ENCODE measurements around the gene ENTPD6. TPM values are rescaled to one million over a fixed set of nuclear protein-coding genes. Genes with fewer than 3 reads are reported as not detected.
"Not testable (repeated sequence)": the region's sequence is repeated elsewhere in the genome, so short reads cannot be mapped to it uniquely, and the experiment has no call there.

The ENTPD6 gene
- total and polyA plus RNA-seq, 4 experiments from 2014 or later = 42.1 to 94.3 (median 68.0) TPM

DNA sequence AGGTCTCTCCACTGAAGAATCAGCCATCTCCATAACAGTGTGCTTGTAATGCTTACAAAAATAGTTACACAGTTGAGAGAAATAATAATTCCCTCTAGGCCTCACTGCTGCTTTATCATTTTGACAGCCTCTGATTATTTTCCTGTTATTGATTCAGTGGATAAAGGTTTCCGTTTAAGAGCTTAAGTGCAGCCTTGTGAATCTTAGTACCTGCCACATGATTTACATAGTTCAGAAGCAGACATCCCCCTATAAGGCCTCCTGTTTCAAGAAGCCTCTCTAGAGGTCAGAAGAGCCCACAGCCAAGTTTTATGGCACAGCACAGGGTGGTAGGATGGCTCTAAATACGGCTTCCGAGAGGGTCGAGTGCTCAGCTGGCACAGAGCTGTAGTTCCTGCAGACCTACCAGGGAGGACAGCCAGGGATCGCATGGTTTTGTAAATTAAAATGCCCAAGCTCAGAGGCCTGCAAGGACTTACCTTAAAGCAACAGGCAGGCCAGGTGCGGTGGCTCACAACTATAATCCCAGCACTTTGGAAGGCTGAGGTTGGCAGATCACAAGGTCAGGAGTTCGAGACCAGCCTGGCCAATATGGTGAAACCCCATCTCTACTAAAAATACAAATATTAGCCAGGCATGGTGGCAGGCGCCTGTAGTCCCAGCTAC, 34.8 kb downstream of the ENTPD6 start:
- Mint-ChIP-seq H3K4me1 (no peaks in the 10 kb centered on the region), H3K27me3 (peaks cover 3 to 8% of the 10 kb centered on the region in 2 donors), H3K4me3 (no peak overlapping the region), H3K27ac (no peak overlapping the region), H3K36me3 (peaks cover 0 to 6% of the 10 kb centered on the region in 2 donors), H3K9me3 (no peaks in the 10 kb centered on the region)
- ChIA-PET CTCF (ENCODE audit: partially characterized antibody) (no interaction called here), POLR2A (ENCODE audit: partially characterized antibody) (no interaction called here)
- intact Hi-C loops (cut with micrococcal nuclease) = no loop called here
- DNase-seq = no peak
- no peaks in the 10 kb centered on the region for H3K4me1 ChIP-seq (ENCODE audit: insufficient read depth, low read length)
- H3K27me3 ChIP-seq (ENCODE audit: insufficient read depth, low read length) = no peaks in the 10 kb centered on the region
- no peak overlapping the region for H3K27ac ChIP-seq (ENCODE audit: low read depth, low read length)
- H3K9me3 ChIP-seq (ENCODE audit: control insufficient read depth in 1 of 2, low read length in 2 of 2) = no peaks in the 10 kb centered on the region
- no peaks in the 10 kb centered on the region for H3K36me3 ChIP-seq (ENCODE audit: insufficient read depth, low read length)
- H3K4me3 ChIP-seq (ENCODE audit: low read length in 2 of 2) = no peak overlapping the region

DNA sequence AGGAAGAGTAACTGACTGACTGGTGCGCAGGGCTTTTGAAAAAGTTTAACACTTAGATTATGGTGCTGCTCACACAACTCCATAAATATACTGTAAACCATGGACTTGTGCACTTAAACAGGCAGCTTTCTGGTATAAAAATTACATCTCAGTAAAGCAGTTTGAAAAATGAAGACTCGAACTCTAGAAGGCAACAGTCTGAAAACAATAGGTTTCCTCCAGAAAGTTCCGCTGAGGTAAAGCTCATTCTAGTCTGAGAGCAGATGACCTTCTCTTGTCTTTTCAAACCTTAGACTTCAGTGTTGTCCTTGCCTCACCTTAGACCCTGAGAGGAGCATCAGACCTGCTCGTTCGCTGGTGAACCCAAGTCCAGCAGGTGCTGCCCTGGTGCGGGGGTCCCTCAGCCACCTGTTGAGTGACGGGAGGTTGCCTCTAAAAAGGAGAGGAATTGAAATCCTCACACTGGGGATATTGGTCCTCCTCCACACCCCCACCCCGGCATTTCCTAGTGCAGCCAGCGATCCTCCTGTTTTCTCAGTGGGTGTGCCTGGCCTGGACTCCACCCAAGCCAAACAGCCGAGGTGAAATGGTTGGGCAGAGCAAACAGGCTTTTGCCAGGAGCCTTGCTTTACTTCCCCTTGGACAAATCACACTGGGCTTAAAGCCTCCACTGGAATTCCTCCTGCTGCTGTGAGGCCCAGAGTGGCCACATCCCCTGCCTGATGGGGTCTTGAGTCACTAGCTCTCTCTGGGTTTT, 37.7 kb downstream of the ENTPD6 start:
- H3K36me3 Mint-ChIP-seq = no peaks in the 10 kb centered on the region
- intact Hi-C loops (cut with micrococcal nuclease) = no loop called here
- H3K36me3 ChIP-seq (ENCODE audit: insufficient read depth, low read length) = no peaks in the 10 kb centered on the region
- peaks cover 16% of the 10 kb centered on the region in 2 donors for H3K27me3 Mint-ChIP-seq
- no peaks in the 10 kb centered on the region for H3K9me3 Mint-ChIP-seq
- ChIA-PET POLR2A (ENCODE audit: partially characterized antibody) (no interaction called here), CTCF (ENCODE audit: partially characterized antibody) (interaction anchor here (1.2 kb wide), 1 partner anchor 13 kb away, joined by 5 read pairs; no protein-coding TSS in a partner anchor)
- peaks cover 0 to 2% (median 0%) of the 10 kb centered on the region in 4 donors for H3K4me1 Mint-ChIP-seq
- H3K27ac ChIP-seq (ENCODE audit: low read depth, low read length) = no peak overlapping the region
- H3K27ac Mint-ChIP-seq = no peak overlapping the region
- no peaks in the 10 kb centered on the region for H3K27me3 ChIP-seq (ENCODE audit: insufficient read depth, low read length)
- no peaks in the 10 kb centered on the region for H3K4me1 ChIP-seq (ENCODE audit: insufficient read depth, low read length)
- no peak overlapping the region for H3K4me3 ChIP-seq (ENCODE audit: low read length in 2 of 2)
- H3K4me3 Mint-ChIP-seq = no peak overlapping the region
- DNase-seq = no peak
- no peaks in the 10 kb centered on the region for H3K9me3 ChIP-seq (ENCODE audit: control insufficient read depth in 1 of 2, low read length in 2 of 2)

DNA sequence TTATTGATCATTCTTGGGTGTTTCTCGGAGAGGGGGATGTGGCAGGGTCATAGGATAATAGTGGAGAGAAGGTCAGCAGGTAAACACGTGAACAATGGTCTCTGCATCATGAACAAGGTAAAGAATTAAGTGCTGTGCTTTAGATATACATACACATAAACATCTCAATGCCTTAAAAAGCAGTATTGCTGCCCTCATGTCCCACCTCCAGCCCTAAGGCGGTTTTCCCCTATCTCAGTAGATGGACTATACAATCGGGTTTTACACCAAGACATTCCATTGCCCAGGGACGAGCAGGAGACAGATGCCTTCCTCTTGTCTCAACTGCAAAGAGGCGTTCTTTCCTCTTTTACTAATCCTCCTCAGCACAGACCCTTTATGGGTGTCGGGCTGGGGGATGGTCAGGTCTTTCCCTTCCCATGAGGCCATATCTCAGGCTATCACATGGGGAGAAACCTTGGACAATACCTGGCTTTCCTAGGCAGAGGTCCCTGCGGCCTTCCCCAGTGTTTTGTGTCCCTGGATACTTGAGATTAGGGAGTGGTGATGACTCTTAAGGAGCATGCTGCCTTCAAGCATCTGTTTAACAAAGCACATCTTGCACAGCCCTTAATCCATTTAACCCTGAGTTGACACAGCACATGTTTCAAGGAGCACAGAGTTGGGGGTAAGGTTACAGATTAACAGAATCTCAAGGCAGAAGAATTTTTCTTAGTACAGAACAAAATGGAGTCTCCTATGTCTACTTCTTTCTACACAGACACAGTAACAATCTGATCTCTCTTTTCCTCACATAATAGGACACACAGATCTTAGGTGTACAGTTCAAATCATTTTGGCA, 38.7 kb downstream of the ENTPD6 start:
- not testable (repeated sequence) for H3K4me3 ChIP-seq (ENCODE audit: low read length in 2 of 2); H3K27me3 ChIP-seq (ENCODE audit: insufficient read depth, low read length); H3K27ac Mint-ChIP-seq

DNA sequence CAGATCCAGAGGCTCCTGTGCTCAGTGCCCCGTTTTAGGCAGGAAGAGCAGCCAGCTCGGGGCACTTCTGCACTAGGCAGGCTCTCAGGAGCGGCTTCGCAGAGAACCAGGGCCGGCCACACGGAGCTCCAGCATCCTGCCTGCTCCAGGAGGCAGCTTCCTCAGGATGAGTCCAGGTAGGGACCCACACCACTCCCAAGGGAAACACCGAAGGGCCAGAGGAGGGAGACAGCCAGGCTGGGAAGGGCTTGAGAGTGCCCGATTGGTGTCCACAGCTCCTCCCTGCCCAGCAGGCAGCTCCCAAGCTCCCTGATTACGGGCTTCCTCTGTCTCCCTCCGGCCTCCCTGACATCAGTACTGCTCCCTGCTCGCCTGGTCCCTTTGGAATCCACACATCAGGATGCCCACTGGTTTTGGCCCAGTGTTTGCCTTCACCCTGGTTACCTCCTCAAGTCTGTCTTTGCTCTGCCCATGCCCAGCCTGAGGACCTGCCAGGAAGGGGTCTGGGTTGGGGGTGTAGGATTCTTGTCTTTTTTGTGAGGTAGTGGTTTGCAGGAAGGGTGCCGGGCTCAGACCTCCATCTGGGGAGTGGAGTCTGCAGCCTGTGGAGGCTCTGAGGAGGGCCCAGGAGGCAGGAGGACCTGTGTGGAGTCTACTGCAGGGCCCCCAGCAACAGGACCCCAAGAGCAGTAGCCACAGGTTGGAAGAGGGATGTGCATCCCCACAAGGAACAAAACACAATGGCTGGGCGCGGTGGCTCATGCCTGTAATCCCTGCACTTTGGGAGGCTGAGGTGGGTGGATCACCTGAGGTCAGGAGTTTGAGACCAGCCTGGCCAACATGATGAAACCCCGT, 41.2 kb downstream of the ENTPD6 start:
- Mint-ChIP-seq H3K4me3 (no peak overlapping the region), H3K36me3 (no peaks in the 10 kb centered on the region), H3K4me1 (peaks cover 0 to 2% (median 0%) of the 10 kb centered on the region in 4 donors), H3K27ac (no peak overlapping the region), H3K27me3 (peaks cover 18 to 24% of the 10 kb centered on the region in 2 donors), H3K9me3 (no peaks in the 10 kb centered on the region)
- Histone ChIP-seq H3K9me3 (ENCODE audit: control insufficient read depth in 1 of 2, low read length in 2 of 2) (no peaks in the 10 kb centered on the region), H3K36me3 (ENCODE audit: insufficient read depth, low read length) (no peaks in the 10 kb centered on the region), H3K4me1 (ENCODE audit: insufficient read depth, low read length) (no peaks in the 10 kb centered on the region), H3K27me3 (ENCODE audit: insufficient read depth, low read length) (no peaks in the 10 kb centered on the region), H3K4me3 (ENCODE audit: low read length in 2 of 2) (no peak overlapping the region), H3K27ac (ENCODE audit: low read depth, low read length) (no peak overlapping the region)
- ChIA-PET POLR2A (ENCODE audit: partially characterized antibody) (no interaction called here), CTCF (ENCODE audit: partially characterized antibody) (interaction anchor here (1.0 kb wide), 1 partner anchor 10 kb away, joined by 5 read pairs; no protein-coding TSS in a partner anchor)
- intact Hi-C loops (cut with micrococcal nuclease) = no loop called here
- no peak for DNase-seq

More for the DNA sequence above, 38.7 kb downstream of the ENTPD6 start:
- H3K4me1 ChIP-seq (ENCODE audit: insufficient read depth, low read length); H3K4me1 Mint-ChIP-seq; DNase-seq; intact Hi-C loops (cut with micrococcal nuclease); CTCF ChIA-PET (ENCODE audit: partially characterized antibody); H3K9me3 ChIP-seq (ENCODE audit: control insufficient read depth in 1 of 2, low read length in 2 of 2); POLR2A ChIA-PET (ENCODE audit: partially characterized antibody); H3K36me3 ChIP-seq (ENCODE audit: insufficient read depth, low read length); H3K36me3 Mint-ChIP-seq; H3K27ac ChIP-seq (ENCODE audit: low read depth, low read length); H3K9me3 Mint-ChIP-seq: not testable (repeated sequence)
- peaks cover 18 to 21% of the 10 kb centered on the region in 2 donors for H3K27me3 Mint-ChIP-seq
- H3K4me3 Mint-ChIP-seq = peak overlapping the region in 1 of 8 donors; percentile 30

DNA sequence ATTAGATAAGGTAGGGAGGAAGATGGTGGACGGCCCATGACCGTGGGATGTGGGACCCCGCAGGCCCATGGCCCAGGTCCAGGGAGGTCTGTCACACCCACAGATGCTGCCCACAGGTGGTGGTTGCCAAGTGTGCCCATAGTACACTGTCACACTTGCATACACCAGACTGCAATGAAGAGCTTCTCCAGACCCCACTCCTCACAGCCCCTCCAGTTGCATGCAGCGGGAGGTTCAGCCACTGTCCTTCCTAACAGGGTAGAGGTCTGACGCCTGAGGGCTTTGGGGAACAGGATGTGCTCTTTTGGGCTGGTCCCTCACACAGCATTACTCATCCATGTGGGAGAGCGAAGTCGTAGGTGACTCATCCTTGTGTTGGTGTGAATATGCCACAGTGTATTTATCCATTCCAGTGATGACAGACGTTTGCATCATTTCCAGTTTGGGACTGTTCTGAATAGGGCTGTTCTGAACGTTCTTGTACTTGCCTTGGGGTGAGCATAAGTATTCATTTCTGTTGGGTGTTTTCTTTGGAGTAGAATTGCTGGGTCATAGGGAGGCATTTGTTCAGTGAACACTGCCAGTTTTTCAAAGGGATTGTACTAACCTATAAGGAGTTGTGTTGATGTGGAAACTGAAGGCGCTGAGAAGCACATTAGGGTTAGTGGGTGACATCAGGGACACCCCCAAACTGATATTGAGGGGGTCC, 42.3 kb downstream of the ENTPD6 start:
- Histone ChIP-seq H3K36me3 (ENCODE audit: insufficient read depth, low read length) (no peaks in the 10 kb centered on the region), H3K4me1 (ENCODE audit: insufficient read depth, low read length) (no peaks in the 10 kb centered on the region), H3K9me3 (ENCODE audit: control insufficient read depth in 1 of 2, low read length in 2 of 2) (no peaks in the 10 kb centered on the region), H3K27ac (ENCODE audit: low read depth, low read length) (no peak overlapping the region), H3K27me3 (ENCODE audit: insufficient read depth, low read length) (no peaks in the 10 kb centered on the region), H3K4me3 (ENCODE audit: low read length in 2 of 2) (no peak overlapping the region)
- Mint-ChIP-seq H3K27ac (no peak overlapping the region), H3K9me3 (no peaks in the 10 kb centered on the region), H3K4me3 (no peak overlapping the region), H3K36me3 (no peaks in the 10 kb centered on the region), H3K27me3 (peaks cover 18 to 26% of the 10 kb centered on the region in 2 donors), H3K4me1 (peaks cover 0 to 2% (median 0%) of the 10 kb centered on the region in 4 donors)
- DNase-seq = no peak
- ChIA-PET POLR2A (ENCODE audit: partially characterized antibody) (no interaction called here), CTCF (ENCODE audit: partially characterized antibody) (no interaction called here)
- intact Hi-C loops (cut with micrococcal nuclease) = no loop called here

DNA sequence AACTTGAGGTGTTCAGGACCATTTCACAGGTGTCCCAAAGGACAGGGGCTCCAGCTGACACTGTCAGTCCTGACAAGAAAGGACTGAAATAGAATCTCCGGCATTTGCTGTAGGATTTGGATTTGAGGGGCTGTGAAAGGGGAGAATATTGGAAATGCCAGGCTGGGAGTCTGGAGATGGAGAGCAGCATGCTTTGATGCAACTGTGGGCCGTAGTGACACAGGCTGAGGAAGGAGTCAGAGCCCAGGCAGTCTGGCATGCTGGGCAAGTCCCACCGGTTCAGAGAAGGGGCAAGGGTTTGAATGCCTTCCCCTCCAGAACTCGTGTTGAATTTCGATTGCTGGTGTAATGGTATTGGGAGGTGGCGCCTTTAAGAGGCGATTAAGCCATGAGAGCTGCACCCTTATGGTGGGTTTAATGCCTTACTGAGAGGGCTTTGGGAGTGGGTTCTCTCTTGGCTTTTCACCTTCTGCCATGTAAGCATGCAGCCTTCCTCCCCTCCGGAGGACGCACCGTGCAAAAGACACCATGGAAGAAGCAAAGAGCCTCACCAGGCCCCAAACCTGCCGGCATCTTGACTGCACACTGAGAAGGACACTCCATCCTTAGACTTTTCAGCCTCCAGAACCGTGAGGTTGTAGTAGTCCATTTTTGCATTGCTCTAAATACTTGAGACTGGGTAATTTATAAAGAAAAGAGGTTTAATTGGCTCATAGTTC, 43.0 kb downstream of the ENTPD6 start:
- intact Hi-C loops (cut with micrococcal nuclease) = no loop called here
- Mint-ChIP-seq H3K9me3 (peaks cover 0 to 3% (median under 1%) of the 10 kb centered on the region in 8 donors), H3K36me3 (no peaks in the 10 kb centered on the region), H3K4me3 (no peak overlapping the region), H3K27ac (no peak overlapping the region), H3K4me1 (peaks cover 0 to 2% (median 0%) of the 10 kb centered on the region in 4 donors), H3K27me3 (peaks cover 18 to 26% of the 10 kb centered on the region in 2 donors)
- H3K4me3 ChIP-seq (ENCODE audit: low read length in 2 of 2) = no peak overlapping the region
- ChIA-PET POLR2A (ENCODE audit: partially characterized antibody) (no interaction called here), CTCF (ENCODE audit: partially characterized antibody) (no interaction called here)
- no peaks in the 10 kb centered on the region for H3K36me3 ChIP-seq (ENCODE audit: insufficient read depth, low read length)
- no peak for DNase-seq
- no peaks in the 10 kb centered on the region for H3K27me3 ChIP-seq (ENCODE audit: insufficient read depth, low read length)
- H3K4me1 ChIP-seq (ENCODE audit: insufficient read depth, low read length) = no peaks in the 10 kb centered on the region
- H3K27ac ChIP-seq (ENCODE audit: low read depth, low read length) = no peak overlapping the region
- no peaks in the 10 kb centered on the region for H3K9me3 ChIP-seq (ENCODE audit: control insufficient read depth in 1 of 2, low read length in 2 of 2)
